ENCODE results near the gene PHACTR1. TPM values are rescaled to one million over a fixed set of nuclear protein-coding genes. Genes with fewer than 3 reads are reported as not detected.
A peak's percentile ranks its signal among the peaks of the same experiment; 100 is the strongest.

The PHACTR1 gene
- total RNA-seq, 1 donor from 2014 or later: 8.4 TPM

DNA sequence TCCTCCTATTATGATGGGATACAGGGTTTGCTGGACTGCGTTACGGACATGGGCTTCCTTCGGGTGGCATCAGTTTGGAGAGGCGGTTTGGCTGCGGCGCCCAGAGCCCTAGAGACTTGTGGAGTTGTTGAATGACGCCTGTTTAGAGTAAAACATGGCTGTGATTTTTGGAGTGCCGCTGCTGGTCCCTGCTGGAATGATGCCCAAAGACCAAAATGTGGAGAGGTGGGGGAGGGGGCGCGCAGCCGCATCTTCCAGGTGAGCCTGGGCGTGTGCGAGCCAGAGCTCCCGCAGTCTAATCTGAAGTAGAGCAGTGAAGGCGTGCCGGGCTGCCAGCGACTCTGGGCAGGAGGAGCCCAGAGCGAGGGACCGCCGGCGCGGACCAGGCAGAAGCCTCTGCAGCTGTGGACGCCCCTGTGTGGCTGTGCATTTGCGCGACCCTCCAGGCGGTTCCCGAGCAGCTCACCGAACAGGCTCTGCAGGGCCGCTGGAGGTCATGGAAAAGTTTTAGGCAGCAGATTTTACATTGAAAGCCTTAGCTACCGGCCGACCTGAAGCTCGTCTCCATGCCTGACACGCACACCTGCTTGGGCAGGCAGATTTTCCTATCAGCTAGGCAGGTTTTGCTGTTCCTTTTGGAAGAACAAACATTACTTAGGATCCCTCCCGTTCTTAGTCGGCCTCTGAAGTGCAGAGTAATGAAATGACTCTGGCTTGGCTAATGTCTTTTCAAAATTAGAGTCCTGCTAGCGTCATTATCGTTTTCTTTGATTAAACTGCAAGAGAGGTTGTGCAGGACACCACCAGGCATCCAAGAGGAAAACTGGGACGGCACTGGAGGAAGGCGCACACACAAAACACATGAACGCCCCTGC lies 298.2 kb downstream of the PHACTR1 start:
- no peaks in the 10 kb centered on the region for H3K36me3 ChIP-seq
- peaks cover 8 to 11% of the 10 kb centered on the region in 2 donors for H3K4me1 ChIP-seq
- H3K9me3 ChIP-seq: no peaks in the 10 kb centered on the region
- no peak for DNase-seq (ENCODE audit: low spot score in 2 of 2)
- no peaks in the 10 kb centered on the region for H3K27me3 ChIP-seq
- intact Hi-C loops (cut with DNase I): loop anchor here (1.0 to 5.0 kb wide), 4 partner anchors 41 to 313 kb away; partner anchors contain the start of gene TBC1D7
- H3K4me3 ChIP-seq: peak overlapping the region; percentile 64 to 66
- H3K27ac ChIP-seq: peak overlapping the region; percentile 74 to 75
- TF ChIP-seq, protein P1, sequence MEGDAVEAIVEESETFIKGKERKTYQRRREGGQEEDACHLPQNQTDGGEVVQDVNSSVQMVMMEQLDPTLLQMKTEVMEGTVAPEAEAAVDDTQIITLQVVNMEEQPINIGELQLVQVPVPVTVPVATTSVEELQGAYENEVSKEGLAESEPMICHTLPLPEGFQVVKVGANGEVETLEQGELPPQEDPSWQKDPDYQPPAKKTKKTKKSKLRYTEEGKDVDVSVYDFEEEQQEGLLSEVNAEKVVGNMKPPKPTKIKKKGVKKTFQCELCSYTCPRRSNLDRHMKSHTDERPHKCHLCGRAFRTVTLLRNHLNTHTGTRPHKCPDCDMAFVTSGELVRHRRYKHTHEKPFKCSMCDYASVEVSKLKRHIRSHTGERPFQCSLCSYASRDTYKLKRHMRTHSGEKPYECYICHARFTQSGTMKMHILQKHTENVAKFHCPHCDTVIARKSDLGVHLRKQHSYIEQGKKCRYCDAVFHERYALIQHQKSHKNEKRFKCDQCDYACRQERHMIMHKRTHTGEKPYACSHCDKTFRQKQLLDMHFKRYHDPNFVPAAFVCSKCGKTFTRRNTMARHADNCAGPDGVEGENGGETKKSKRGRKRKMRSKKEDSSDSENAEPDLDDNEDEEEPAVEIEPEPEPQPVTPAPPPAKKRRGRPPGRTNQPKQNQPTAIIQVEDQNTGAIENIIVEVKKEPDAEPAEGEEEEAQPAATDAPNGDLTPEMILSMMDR (IDR thresholded peaks at IDR 0.05): no peak

GRCh38 chr6:13015379-13015681 lies 298.8 kb downstream of the PHACTR1 start:
- intact Hi-C loops (cut with DNase I): loop anchor here (2.0 to 5.0 kb wide), 2 partner anchors 55 to 312 kb away; partner anchors contain the start of gene TBC1D7
- peaks cover 8 to 11% of the 10 kb centered on the region in 2 donors for H3K4me1 ChIP-seq
- TF ChIP-seq, protein P1 (IDR thresholded peaks at IDR 0.05): no peak
- DNase-seq (ENCODE audit: low spot score in 2 of 2): no peak
- no peaks in the 10 kb centered on the region for H3K27me3 ChIP-seq
- H3K4me3 ChIP-seq: peak overlapping the region; percentile 64 to 66
- H3K27ac ChIP-seq: peak overlapping the region; percentile 74 to 75
- no peaks in the 10 kb centered on the region for H3K9me3 ChIP-seq
- H3K36me3 ChIP-seq: no peaks in the 10 kb centered on the region

DNA sequence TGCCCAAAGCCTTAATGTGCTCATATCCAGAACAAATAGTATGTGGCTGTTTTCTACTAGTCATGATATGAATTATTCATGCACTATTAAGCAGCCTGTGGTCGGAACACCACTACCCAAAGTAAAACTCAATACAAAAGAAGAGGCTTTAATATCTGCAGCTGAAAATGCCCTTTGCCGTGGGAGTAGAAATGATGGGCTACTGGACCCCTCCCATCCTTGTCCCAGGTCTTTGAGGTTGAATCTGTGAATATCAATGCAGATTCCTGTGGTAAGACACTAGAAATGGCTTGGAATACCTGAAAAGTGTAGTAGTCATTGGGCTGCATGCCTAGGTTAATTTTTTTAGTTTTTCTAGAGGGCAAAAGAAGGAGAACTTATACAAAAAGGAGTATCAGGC lies 308.0 kb downstream of the PHACTR1 start:
- H3K4me3 ChIP-seq: no peak overlapping the region
- no peaks in the 10 kb centered on the region for H3K27me3 ChIP-seq
- H3K36me3 ChIP-seq: no peaks in the 10 kb centered on the region
- no peak for DNase-seq (ENCODE audit: low spot score in 2 of 2)
- H3K27ac ChIP-seq: peak overlapping the region; percentile 58 to 71
- peaks cover 0 to 22% of the 10 kb centered on the region in 2 donors for H3K4me1 ChIP-seq
- TF ChIP-seq, protein P1 (IDR thresholded peaks at IDR 0.05): no peak
- H3K9me3 ChIP-seq: no peaks in the 10 kb centered on the region
- intact Hi-C loops (cut with DNase I): loop anchor here (5.0 kb wide), 1 partner anchor 68 kb away; no protein-coding TSS in a partner anchor

DNA sequence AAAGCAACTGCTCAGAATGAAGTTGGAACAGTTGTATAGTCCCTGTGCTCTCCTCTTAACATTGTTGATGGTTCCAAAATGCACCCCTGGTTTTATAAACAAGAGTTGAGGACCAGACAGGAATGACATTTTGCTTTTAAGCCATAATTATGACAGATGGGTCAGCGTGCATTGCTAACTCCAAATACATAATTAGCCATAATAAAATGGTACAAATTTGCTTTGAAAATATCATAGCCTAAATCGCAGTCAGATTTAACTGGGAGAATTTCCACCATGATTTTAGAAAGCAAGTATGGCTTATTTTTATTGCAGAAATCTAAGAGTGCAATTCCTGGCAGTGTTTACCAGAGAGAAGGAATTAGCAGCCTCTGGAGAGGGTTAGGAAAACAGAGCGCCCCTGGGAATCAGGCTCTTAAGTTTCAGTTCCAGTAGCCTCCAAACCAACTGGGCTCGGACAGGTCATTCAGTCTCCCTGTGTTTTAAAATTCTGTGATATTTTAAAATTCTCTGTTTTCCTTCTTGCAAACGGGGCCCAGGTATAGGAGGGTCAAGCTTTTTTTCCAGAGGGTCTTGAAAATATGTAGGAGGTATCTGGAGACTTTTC lies 309.4 kb downstream of the PHACTR1 start:
- intact Hi-C loops (cut with DNase I): loop anchor here (5.0 kb wide), 1 partner anchor 66 kb away; no protein-coding TSS in a partner anchor
- Histone ChIP-seq H3K4me3 (peak overlapping the region; percentile 7 to 45), H3K9me3 (no peaks in the 10 kb centered on the region), H3K27ac (peak overlapping the region; percentile 58 to 71), H3K27me3 (no peaks in the 10 kb centered on the region), H3K36me3 (no peaks in the 10 kb centered on the region), H3K4me1 (peaks cover 0 to 25% of the 10 kb centered on the region in 2 donors)
- TF ChIP-seq, protein P1 (IDR thresholded peaks at IDR 0.05): no peak
- DNase-seq (ENCODE audit: low spot score in 2 of 2): no peak

- TF ChIP-seq, protein P1 (IDR thresholded peaks at IDR 0.05): peak in 1 of 3 experiments; percentile 12
- Histone ChIP-seq H3K27ac (peak overlapping the region; percentile 58 to 71), H3K9me3 (no peaks in the 10 kb centered on the region), H3K4me3 (peak overlapping the region; percentile 7 to 45), H3K27me3 (no peaks in the 10 kb centered on the region), H3K4me1 (peaks cover 0 to 26% of the 10 kb centered on the region in 2 donors), H3K36me3 (no peaks in the 10 kb centered on the region)
- DNase-seq (ENCODE audit: low spot score in 2 of 2): no peak
- intact Hi-C loops (cut with DNase I): loop anchor here (5.0 kb wide), 1 partner anchor 66 kb away; no protein-coding TSS in a partner anchor
Observed at GRCh38 chr6:13026557-13026956, 310.0 kb downstream of the PHACTR1 start.

Measured in ascending aorta (tissue), 2 donors.